Measurements from ENCODE around the gene OLFM2.

Gene OLFM2

DNA sequence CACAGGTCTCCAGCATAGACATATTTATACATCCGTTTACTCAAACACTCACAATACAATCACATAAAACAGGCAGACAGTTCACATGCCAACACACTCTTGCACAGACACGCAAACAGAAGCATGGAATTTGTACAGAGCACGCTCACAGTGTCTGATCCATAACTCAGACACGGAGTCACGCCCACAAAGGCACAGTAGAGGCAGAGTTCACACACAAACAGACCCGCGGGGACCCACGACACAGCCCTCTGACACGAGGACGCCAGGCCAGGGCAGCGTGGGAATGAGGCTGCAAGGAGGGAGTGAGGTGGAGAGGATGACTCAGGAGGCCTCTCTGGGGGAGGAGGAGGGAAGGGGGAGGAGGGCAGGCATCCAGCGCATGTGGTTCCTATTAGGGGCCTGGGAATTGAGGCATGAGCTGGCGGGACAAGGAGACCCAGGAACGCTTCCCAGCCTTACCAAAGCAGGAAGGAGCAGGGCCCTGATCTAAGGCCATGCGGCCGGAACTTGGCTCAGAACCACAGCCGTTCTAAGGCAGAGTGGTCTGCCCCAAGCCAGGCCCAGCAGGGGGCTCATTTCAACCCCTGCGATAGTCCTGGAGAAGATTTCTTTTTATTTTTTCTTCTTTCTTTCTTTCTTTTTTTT lies 9.1 kb upstream of the OLFM2 start:
- no peak for TF ChIP-seq EGR1 (IDR thresholded peaks at IDR 0.05)
- no peak for TF ChIP-seq TCF12 (IDR thresholded peaks at IDR 0.05; ENCODE audit: low read depth)
- TF ChIP-seq, protein P1, sequence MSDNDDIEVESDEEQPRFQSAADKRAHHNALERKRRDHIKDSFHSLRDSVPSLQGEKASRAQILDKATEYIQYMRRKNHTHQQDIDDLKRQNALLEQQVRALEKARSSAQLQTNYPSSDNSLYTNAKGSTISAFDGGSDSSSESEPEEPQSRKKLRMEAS (IDR thresholded peaks at IDR 0.05): 0 out of 2 replicates have a peak, but pooled peaks have one; percentile 19
- TF ChIP-seq, protein P2, sequence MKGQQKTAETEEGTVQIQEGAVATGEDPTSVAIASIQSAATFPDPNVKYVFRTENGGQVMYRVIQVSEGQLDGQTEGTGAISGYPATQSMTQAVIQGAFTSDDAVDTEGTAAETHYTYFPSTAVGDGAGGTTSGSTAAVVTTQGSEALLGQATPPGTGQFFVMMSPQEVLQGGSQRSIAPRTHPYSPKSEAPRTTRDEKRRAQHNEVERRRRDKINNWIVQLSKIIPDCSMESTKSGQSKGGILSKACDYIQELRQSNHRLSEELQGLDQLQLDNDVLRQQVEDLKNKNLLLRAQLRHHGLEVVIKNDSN (IDR thresholded peaks at IDR 0.05): no peak
- no peak for TF ChIP-seq FOXM1 (IDR thresholded peaks at IDR 0.05; ENCODE audit: borderline replicate concordance, low read depth)
- no peak for TF ChIP-seq ZBTB7A (IDR thresholded peaks at IDR 0.05; ENCODE audit: low read depth)
- no peak for TF ChIP-seq RAD21 (IDR thresholded peaks at IDR 0.05; ENCODE audit: low read depth)

DNA sequence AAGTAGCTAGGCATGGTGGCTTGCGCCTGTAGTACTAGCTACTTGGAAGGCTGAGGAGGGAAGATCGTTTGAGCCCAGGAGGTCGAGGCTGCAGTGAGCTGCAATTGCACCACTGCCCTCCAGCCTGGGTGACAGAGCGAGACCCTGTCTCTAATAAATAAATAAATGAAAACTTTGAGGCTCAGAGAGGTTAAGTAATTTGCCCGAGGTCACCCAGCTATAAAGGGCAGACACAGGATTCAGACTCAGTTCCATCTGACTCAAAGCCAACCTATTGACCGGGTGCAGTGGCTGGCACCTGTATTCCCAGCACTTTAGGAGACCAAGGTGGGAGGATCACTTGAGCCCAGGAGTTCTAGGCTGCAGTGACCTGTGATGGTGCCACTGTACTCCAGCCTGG lies 7.4 kb upstream of the OLFM2 start:
- TF ChIP-seq CREB1 (IDR thresholded peaks at IDR 0.05; ENCODE audit: low read depth) (no peak), EGR1 (IDR thresholded peaks at IDR 0.05) (no peak), TEAD4 (IDR thresholded peaks at IDR 0.05) (no peak), TCF12 (IDR thresholded peaks at IDR 0.05; ENCODE audit: low read depth) (no peak), FOXM1 (IDR thresholded peaks at IDR 0.05; ENCODE audit: borderline replicate concordance, low read depth) (no peak), NFIC (IDR thresholded peaks at IDR 0.05) (no peak), TAF1 (IDR thresholded peaks at IDR 0.05; ENCODE audit: low read depth) (no peak), ZBTB7A (IDR thresholded peaks at IDR 0.05; ENCODE audit: low read depth) (no peak), YY1 (IDR thresholded peaks at IDR 0.05; ENCODE audit: low read depth) (no peak), RAD21 (IDR thresholded peaks at IDR 0.05; ENCODE audit: low read depth) (no peak), CEBPB (IDR thresholded peaks at IDR 0.05) (no peak), EP300 (IDR thresholded peaks at IDR 0.05; ENCODE audit: borderline replicate concordance) (no peak)
- TF ChIP-seq, protein P1 (IDR thresholded peaks at IDR 0.05): no peak
- TF ChIP-seq, protein P3, sequence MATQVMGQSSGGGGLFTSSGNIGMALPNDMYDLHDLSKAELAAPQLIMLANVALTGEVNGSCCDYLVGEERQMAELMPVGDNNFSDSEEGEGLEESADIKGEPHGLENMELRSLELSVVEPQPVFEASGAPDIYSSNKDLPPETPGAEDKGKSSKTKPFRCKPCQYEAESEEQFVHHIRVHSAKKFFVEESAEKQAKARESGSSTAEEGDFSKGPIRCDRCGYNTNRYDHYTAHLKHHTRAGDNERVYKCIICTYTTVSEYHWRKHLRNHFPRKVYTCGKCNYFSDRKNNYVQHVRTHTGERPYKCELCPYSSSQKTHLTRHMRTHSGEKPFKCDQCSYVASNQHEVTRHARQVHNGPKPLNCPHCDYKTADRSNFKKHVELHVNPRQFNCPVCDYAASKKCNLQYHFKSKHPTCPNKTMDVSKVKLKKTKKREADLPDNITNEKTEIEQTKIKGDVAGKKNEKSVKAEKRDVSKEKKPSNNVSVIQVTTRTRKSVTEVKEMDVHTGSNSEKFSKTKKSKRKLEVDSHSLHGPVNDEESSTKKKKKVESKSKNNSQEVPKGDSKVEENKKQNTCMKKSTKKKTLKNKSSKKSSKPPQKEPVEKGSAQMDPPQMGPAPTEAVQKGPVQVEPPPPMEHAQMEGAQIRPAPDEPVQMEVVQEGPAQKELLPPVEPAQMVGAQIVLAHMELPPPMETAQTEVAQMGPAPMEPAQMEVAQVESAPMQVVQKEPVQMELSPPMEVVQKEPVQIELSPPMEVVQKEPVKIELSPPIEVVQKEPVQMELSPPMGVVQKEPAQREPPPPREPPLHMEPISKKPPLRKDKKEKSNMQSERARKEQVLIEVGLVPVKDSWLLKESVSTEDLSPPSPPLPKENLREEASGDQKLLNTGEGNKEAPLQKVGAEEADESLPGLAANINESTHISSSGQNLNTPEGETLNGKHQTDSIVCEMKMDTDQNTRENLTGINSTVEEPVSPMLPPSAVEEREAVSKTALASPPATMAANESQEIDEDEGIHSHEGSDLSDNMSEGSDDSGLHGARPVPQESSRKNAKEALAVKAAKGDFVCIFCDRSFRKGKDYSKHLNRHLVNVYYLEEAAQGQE (IDR thresholded peaks at IDR 0.05; ENCODE audit: low read depth): no peak
- TF ChIP-seq, protein P2 (IDR thresholded peaks at IDR 0.05): no peak

DNA sequence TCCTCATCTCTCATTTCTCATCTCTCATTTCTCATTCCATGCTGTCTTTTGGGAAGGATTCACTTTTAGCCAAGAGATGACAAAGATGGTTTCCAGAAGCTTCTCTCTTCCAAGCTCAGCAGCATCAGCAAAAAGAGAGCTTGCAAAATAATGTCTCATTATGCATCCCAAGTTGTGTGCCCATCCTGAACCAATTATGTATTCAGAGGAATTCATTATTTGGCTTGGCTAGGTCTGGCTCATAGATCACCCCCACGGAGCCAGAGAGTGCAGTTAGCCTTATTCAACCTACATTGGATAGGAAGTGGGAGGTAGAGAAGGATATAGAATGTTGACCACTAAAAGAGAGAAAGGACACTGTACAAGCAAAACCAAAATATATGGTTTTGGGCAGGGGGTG lies 5.4 kb upstream of the OLFM2 start:
- TF ChIP-seq, protein P2 (IDR thresholded peaks at IDR 0.05): no peak
- no peak for TF ChIP-seq CREB1 (IDR thresholded peaks at IDR 0.05; ENCODE audit: low read depth)
- no peak for TF ChIP-seq TEAD4 (IDR thresholded peaks at IDR 0.05)
- no peak for TF ChIP-seq EP300 (IDR thresholded peaks at IDR 0.05; ENCODE audit: borderline replicate concordance)

DNA sequence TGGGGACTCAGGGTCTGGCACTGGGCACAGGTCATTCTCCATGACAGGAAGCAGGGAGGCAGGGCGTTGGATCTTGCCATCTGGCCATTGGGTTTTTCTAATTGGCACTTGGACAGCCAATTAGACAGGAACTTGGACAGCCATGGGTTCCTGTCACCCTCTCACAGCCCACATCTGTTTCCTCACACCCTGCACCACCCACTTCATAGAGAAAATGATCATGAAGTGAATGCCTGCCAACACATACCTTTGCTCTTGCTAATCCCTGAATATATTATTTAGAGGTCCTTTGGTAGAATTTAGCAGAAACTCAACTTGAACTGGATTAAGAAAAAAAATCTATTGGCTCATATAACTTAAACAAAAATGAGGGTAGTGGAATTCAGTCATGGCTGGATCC lies 4.9 kb upstream of the OLFM2 start:
- no peak for TF ChIP-seq EP300 (IDR thresholded peaks at IDR 0.05; ENCODE audit: borderline replicate concordance)
- no peak for TF ChIP-seq EGR1 (IDR thresholded peaks at IDR 0.05)
- no peak for TF ChIP-seq ZBTB7A (IDR thresholded peaks at IDR 0.05; ENCODE audit: low read depth)
- TF ChIP-seq, protein P1 (IDR thresholded peaks at IDR 0.05): no peak
- no peak for TF ChIP-seq NFIC (IDR thresholded peaks at IDR 0.05)
- TF ChIP-seq CREB1 (IDR thresholded peaks at IDR 0.05; ENCODE audit: low read depth): no peak
- no peak for TF ChIP-seq FOXM1 (IDR thresholded peaks at IDR 0.05; ENCODE audit: borderline replicate concordance, low read depth)
- TF ChIP-seq CEBPB (IDR thresholded peaks at IDR 0.05): no peak
- no peak for TF ChIP-seq TAF1 (IDR thresholded peaks at IDR 0.05; ENCODE audit: low read depth)

DNA sequence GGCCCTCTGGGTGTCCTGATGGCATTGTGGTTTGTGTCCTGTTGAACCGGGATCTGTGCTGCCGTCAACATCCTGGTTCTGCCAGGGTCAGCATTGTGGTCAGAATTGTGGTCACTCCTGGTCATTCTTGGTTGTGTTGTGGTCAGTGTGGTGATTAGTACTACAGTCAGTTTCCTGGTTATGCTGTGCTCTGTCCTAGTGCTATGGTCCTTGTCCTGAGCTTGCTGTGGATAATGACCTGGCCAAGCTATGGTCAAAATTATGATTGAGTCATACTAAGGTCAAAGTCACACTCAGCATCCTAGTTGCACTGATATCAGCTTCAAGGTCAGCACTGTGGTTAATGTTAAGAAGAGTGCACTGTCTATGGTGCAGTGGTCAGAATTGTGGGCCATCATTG lies 4.5 kb upstream of the OLFM2 start:
- TF ChIP-seq CREB1 (IDR thresholded peaks at IDR 0.05; ENCODE audit: low read depth) (no peak), ZBTB7A (IDR thresholded peaks at IDR 0.05; ENCODE audit: low read depth) (no peak), RAD21 (IDR thresholded peaks at IDR 0.05; ENCODE audit: low read depth) (no peak), EGR1 (IDR thresholded peaks at IDR 0.05) (no peak), TEAD4 (IDR thresholded peaks at IDR 0.05) (no peak)

DNA sequence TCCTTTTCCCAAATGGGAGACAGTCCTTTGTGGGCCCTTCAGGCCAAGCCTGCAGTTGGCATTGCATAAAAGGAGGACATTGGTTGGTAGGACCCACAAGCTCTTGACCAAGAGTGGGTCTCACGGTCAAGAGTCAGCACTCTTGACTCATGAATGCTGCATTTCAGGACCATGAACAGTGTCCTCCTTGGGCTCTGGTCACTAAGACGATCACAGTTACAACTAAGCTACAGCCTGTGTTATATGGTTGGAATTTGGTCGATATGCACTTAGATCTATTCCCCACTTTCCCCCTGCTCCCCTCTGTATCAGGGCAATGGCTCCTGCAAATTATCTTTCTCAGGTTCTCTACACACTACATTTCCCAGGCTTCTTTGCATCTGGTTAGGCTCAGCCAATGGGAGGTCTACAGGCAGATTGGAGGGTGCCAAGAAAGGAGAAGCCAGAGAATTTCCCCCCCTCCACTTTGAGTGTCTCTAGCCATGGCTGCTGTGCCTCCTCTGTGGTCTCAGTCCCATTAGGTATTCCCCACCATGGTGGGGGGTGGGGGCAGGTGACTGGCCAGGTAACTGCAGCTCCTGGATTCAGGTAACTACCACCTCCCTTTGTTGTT lies 3.1 kb upstream of the OLFM2 start:
- TF ChIP-seq, protein P3 (IDR thresholded peaks at IDR 0.05; ENCODE audit: low read depth): peak; percentile 81
- no peak for TF ChIP-seq ZBTB7A (IDR thresholded peaks at IDR 0.05; ENCODE audit: low read depth)

All from Ishikawa (cell line).